Natural killer cell (primary cell): ENCODE measurements around the gene PCDHGB2. TPM values are rescaled to one million over a fixed set of nuclear protein-coding genes. Genes with fewer than 3 reads are reported as not detected.
"Not testable (repeated sequence)": the region's sequence is repeated elsewhere in the genome, so short reads cannot be mapped to it uniquely, and the experiment has no call there.

Experiments used
- ATAC-seq, 3 donors: fragments of 150-1000 bp in 2 of 3; fragments of 200-7000 bp in 1 of 3; cut with Tn5 transposase; 1 replicate in 1 of 3; 2 replicates in 2 of 3; pipeline ENCODE4 v1.10.0; 2021; ENCODE audit warnings: mild to moderate bottlenecking in 2 of 3, moderate library complexity in 2 of 3
- DNase-seq, 2 donors: peaks; one replicate each; pipeline versions ENCODE4 v3.0.0 to v3.0.0-alpha.2; 2013 to 2021; ENCODE audit warnings: mixed read lengths in 1 of 2
- H3K27ac ChIP-seq: one replicate; pipeline ENCODE4 v1.5.1; 2013; ENCODE audit warnings: mild to moderate bottlenecking, low read length
- H3K27me3 ChIP-seq: one replicate; pipeline ENCODE4 v1.6.1; 2013; ENCODE audit warnings: low read length; ENCODE audit not compliant: control insufficient read depth, insufficient read depth
- H3K36me3 ChIP-seq: one replicate; pipeline ENCODE4 v1.6.1; 2013; ENCODE audit warnings: low read length; ENCODE audit not compliant: control insufficient read depth, insufficient read depth
- H3K4me1 ChIP-seq: one replicate; pipeline ENCODE4 v1.6.1; 2013; ENCODE audit warnings: low read length; ENCODE audit not compliant: control insufficient read depth, insufficient read depth
- H3K4me3 ChIP-seq: one replicate; pipeline ENCODE4 v1.5.1; 2013; ENCODE audit warnings: low read length
- H3K9me3 ChIP-seq: one replicate; pipeline ENCODE4 v1.6.1; 2013; ENCODE audit warnings: low read length; ENCODE audit not compliant: control insufficient read depth, insufficient read depth
- H3K27ac Mint-ChIP-seq, 2 donors: one replicate each; pipeline ENCODE4 v1.8.0; 2022; ENCODE audit warnings: mild to moderate bottlenecking in 2 of 2, mixed read lengths in 2 of 2, moderate library complexity in 1 of 2
- H3K27me3 Mint-ChIP-seq, 2 donors: one replicate each; pipeline ENCODE4 v1.8.0; 2022; ENCODE audit warnings: low read depth in 2 of 2, mixed read lengths in 2 of 2
- H3K36me3 Mint-ChIP-seq: one replicate; pipeline ENCODE4 v1.8.0; 2022; ENCODE audit warnings: mixed read lengths
- H3K4me1 Mint-ChIP-seq, 2 donors: one replicate each; pipeline ENCODE4 v1.8.0; 2022; ENCODE audit warnings: mixed read lengths in 2 of 2
- H3K4me3 Mint-ChIP-seq: one replicate; pipeline ENCODE4 v1.8.0; 2022; ENCODE audit warnings: mild to moderate bottlenecking, moderate library complexity, mixed read lengths
- H3K9me3 Mint-ChIP-seq, 2 donors: one replicate each; pipeline ENCODE4 v1.8.0; 2022; ENCODE audit warnings: mixed read lengths in 2 of 2
- WGBS: methylation state at CpG from one replicate; pipeline ENCODE4 v1.1.7; 2013; ENCODE audit warnings: missing lambda C conversion rate; ENCODE audit not compliant: insufficient coverage; 5-methylcytosine and 5-hydroxymethylcytosine counted together
- intact Hi-C: fragments of 100-400 bp; cut with micrococcal nuclease; formaldehyde crosslinking; loops from one replicate; pipeline ENCODE4 v1.14.2; 2022
- total RNA-seq, 4 donors: library from RNA; stranded (reverse); fragments of 120-200 nt in 1 of 4; gene quantifications; one replicate each; pipeline versions ENCODE4 v1.2.3 to v1.2.4, GENCODE V29; 2013 to 2022
- TF ChIP-seq, protein P1 (sequence below): fragments of 200-600 bp; IDR thresholded peaks from one replicate; pipeline ENCODE4 v1.8.0; 2022; ENCODE audit warnings: antibody characterized with exemption

The PCDHGB2 gene
- total RNA-seq, 3 donors from 2014 or later (not counting 1 experiment from before 2014, with no cell fraction given) = 0.36 to 1.5 (median 0.49) TPM

- H3K36me3 ChIP-seq, H3K4me1 ChIP-seq, H3K36me3 Mint-ChIP-seq, H3K9me3 Mint-ChIP-seq, H3K27ac ChIP-seq, intact Hi-C loops, H3K4me1 Mint-ChIP-seq, H3K27ac Mint-ChIP-seq: not testable (repeated sequence)
- TF ChIP-seq, protein P1, sequence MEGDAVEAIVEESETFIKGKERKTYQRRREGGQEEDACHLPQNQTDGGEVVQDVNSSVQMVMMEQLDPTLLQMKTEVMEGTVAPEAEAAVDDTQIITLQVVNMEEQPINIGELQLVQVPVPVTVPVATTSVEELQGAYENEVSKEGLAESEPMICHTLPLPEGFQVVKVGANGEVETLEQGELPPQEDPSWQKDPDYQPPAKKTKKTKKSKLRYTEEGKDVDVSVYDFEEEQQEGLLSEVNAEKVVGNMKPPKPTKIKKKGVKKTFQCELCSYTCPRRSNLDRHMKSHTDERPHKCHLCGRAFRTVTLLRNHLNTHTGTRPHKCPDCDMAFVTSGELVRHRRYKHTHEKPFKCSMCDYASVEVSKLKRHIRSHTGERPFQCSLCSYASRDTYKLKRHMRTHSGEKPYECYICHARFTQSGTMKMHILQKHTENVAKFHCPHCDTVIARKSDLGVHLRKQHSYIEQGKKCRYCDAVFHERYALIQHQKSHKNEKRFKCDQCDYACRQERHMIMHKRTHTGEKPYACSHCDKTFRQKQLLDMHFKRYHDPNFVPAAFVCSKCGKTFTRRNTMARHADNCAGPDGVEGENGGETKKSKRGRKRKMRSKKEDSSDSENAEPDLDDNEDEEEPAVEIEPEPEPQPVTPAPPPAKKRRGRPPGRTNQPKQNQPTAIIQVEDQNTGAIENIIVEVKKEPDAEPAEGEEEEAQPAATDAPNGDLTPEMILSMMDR = peak; percentile 46
- H3K9me3 ChIP-seq = peaks cover 37% of the 10 kb centered on the region
- DNase-seq = peak; percentile 37 to 39
- peak within 1 kb of the TSS; percentile 83 for H3K4me3 Mint-ChIP-seq
- peaks cover 46 to 63% of the 10 kb centered on the region in 2 donors for H3K27me3 Mint-ChIP-seq
- 11% methylated on average over 17 of the region's 43 CpGs for WGBS
- H3K4me3 ChIP-seq = peak within 1 kb of the TSS; percentile 24
- H3K27me3 ChIP-seq = peaks cover 59% of the 10 kb centered on the region
- peak; percentile 89 to 99 (median 98) for ATAC-seq
Measured at GRCh38 chr5:141397756-141398551, 38.2 kb downstream of the PCDHGB2 start, which contains the start of gene PCDHGB5. Gene PCDHGB5, plus strand, starts transcription at chr5:141397947. Its CDS starts 181 bp downstream, at chr5:141398128.

- WGBS = 37% methylated on average over 14 of the region's 15 CpGs
- Mint-ChIP-seq H3K36me3 (no peaks in the 10 kb centered on the region), H3K4me1 (peaks cover 5 to 11% of the 10 kb centered on the region in 2 donors), H3K27me3 (peaks cover 46 to 61% of the 10 kb centered on the region in 2 donors), H3K9me3 (peaks cover 0 to 5% of the 10 kb centered on the region in 2 donors), H3K27ac (no peak overlapping the region), H3K4me3 (peak overlapping the region; percentile 37)
- ATAC-seq = no peak
- intact Hi-C loops = no loop called here
- Histone ChIP-seq H3K27ac (no peak overlapping the region), H3K9me3 (peaks cover 35% of the 10 kb centered on the region), H3K36me3 (no peaks in the 10 kb centered on the region), H3K4me3 (no peak overlapping the region), H3K27me3 (peaks cover 60% of the 10 kb centered on the region), H3K4me1 (peaks cover 5% of the 10 kb centered on the region)
- no peak for DNase-seq
- TF ChIP-seq, protein P1 = no peak
Measured at GRCh38 chr5:141398608-141399007, 38.8 kb downstream of the PCDHGB2 start.

GRCh38 chr5:141399555-141400258 lies 39.9 kb downstream of the PCDHGB2 start:
- H3K4me1 ChIP-seq = peaks cover 5% of the 10 kb centered on the region
- TF ChIP-seq, protein P1 = no peak
- H3K36me3 Mint-ChIP-seq = no peaks in the 10 kb centered on the region
- H3K27me3 Mint-ChIP-seq = peaks cover 46 to 60% of the 10 kb centered on the region in 2 donors
- peaks cover 28% of the 10 kb centered on the region for H3K9me3 ChIP-seq
- DNase-seq = no peak
- WGBS = 42% methylated on average over 61 of the region's 61 CpGs
- peaks cover 60% of the 10 kb centered on the region for H3K27me3 ChIP-seq
- H3K4me3 Mint-ChIP-seq = no peak overlapping the region
- H3K27ac Mint-ChIP-seq = no peak overlapping the region
- H3K9me3 Mint-ChIP-seq = peaks cover 0 to 2% of the 10 kb centered on the region in 2 donors
- H3K36me3 ChIP-seq = no peaks in the 10 kb centered on the region
- no peak overlapping the region for H3K27ac ChIP-seq
- peaks cover 5 to 11% of the 10 kb centered on the region in 2 donors for H3K4me1 Mint-ChIP-seq
- no peak overlapping the region for H3K4me3 ChIP-seq
- ATAC-seq = no peak
- intact Hi-C loops = no loop called here
